ENCODE results near the gene OR7G3. TPM values are rescaled to one million over a fixed set of nuclear protein-coding genes. Genes with fewer than 3 reads are reported as not detected.

The OR7G3 gene
- total RNA-seq, 2 experiments from 2014 or later: not detected

Other genes starting within 250 kb of the OR7G3 start
- gene MUC16, start 116.5 kb downstream of the OR7G3 start, total RNA-seq: under 1 TPM; under 0.01 to 0.03 TPM
- not detected for gene OR1M1, start 39.9 kb downstream of the OR7G3 start, total RNA-seq
- not detected for gene OR7G2, start 19.5 kb downstream of the OR7G3 start, total RNA-seq
- not detected for gene OR7G1, start 11.2 kb downstream of the OR7G3 start, total RNA-seq
- gene ZNF317, start 13.4 kb upstream of the OR7G3 start, total RNA-seq: 10 to 100 TPM; 30.8 to 33.2 TPM
- gene OR7D2, start 52.0 kb upstream of the OR7G3 start, total RNA-seq: under 1 TPM; 0.08 TPM
- gene OR7D4, start 92.6 kb upstream of the OR7G3 start, total RNA-seq: not detected
- gene OR7E24, start 124.0 kb upstream of the OR7G3 start, total RNA-seq: not detected
- 10 to 100 TPM; 10.7 to 11.7 TPM for gene ZNF699, start 182.9 kb upstream of the OR7G3 start, total RNA-seq
- 10 to 100 TPM; 15.6 to 18.5 TPM for gene ZNF559, start 197.2 kb upstream of the OR7G3 start, total RNA-seq
- under 1 TPM; 0.50 to 0.60 TPM for gene ZNF177, start 236.1 kb upstream of the OR7G3 start, total RNA-seq

Data from activated CD4-positive, alpha-beta memory T cell treated with anti-CD3 and anti-CD28 coated beads, Interleukin-2, amount 10 ng/mL, durations not matched to agents 7 days and 5 days (primary cell).